RPMI7951 (cell line): ENCODE results near the gene ATG2B. TPM values are rescaled to one million over a fixed set of nuclear protein-coding genes. Genes with fewer than 3 reads are reported as not detected.
"Not testable (repeated sequence)": the region's sequence is repeated elsewhere in the genome, so short reads cannot be mapped to it uniquely, and the experiment has no call there.

Experiments used
- DNase-seq: peaks from one replicate; pipeline ENCODE4 v3.0.0-alpha.2; 2012; ENCODE audit warnings: low read depth
- total RNA-seq: library from RNA; depleted of rRNA; stranded (reverse); fragments of >200 nt; shearing (Covaris generic); gene quantifications from 2 replicates; pipeline ENCODE4 v1.2.3, GENCODE V29; 2014

ATG2B gene
- total RNA-seq, 1 experiment from 2014 or later: 9.3 TPM

GRCh38 chr14:96254687-96255086, 108.5 kb downstream of the ATG2B start:
- no peak for DNase-seq

GRCh38 chr14:96252999-96253539, 110.1 kb downstream of the ATG2B start:
- peak; percentile 89 for DNase-seq

- DNase-seq: peak; percentile 65
Measured at GRCh38 chr14:96252323-96252998, 110.7 kb downstream of the ATG2B start.

- no peak for DNase-seq
Measured at GRCh38 chr14:96251656-96252155, 111.4 kb downstream of the ATG2B start.

GRCh38 chr14:96250485-96250884, 112.7 kb downstream of the ATG2B start:
- no peak for DNase-seq

- peak; percentile 91 for DNase-seq
Measured at GRCh38 chr14:96249029-96249428, 114.1 kb downstream of the ATG2B start.

GRCh38 chr14:96247031-96247430, 116.1 kb downstream of the ATG2B start:
- DNase-seq: no peak

- peak; percentile 96 for DNase-seq
Measured at GRCh38 chr14:96246539-96246847, 116.6 kb downstream of the ATG2B start.

- peak; percentile 81 for DNase-seq
Measured at GRCh38 chr14:96245710-96246538, 117.2 kb downstream of the ATG2B start.

- DNase-seq: not testable (repeated sequence)
Measured at GRCh38 chr14:96245074-96245473, 118.1 kb downstream of the ATG2B start.

- no peak for DNase-seq
Measured at GRCh38 chr14:96243785-96244184, 119.4 kb downstream of the ATG2B start.

- DNase-seq: no peak
Measured at GRCh38 chr14:96242126-96242525, 121.0 kb downstream of the ATG2B start.

GRCh38 chr14:96240641-96241040, 122.5 kb downstream of the ATG2B start:
- DNase-seq: no peak

GRCh38 chr14:96239711-96240141, 123.4 kb downstream of the ATG2B start:
- DNase-seq: no peak

GRCh38 chr14:96238676-96239265, 124.4 kb downstream of the ATG2B start:
- DNase-seq: no peak

- no peak for DNase-seq
Measured at GRCh38 chr14:96237641-96238040, 125.5 kb downstream of the ATG2B start.

- no peak for DNase-seq
Measured at GRCh38 chr14:96235426-96235825, 127.7 kb downstream of the ATG2B start.

GRCh38 chr14:96233661-96234060, 129.5 kb downstream of the ATG2B start:
- DNase-seq: no peak

GRCh38 chr14:96232506-96232905, 130.6 kb downstream of the ATG2B start:
- DNase-seq: no peak

- no peak for DNase-seq
Measured at GRCh38 chr14:96231526-96232130, 131.5 kb downstream of the ATG2B start.

GRCh38 chr14:96231056-96231455, 132.1 kb downstream of the ATG2B start:
- no peak for DNase-seq

- DNase-seq: peak; percentile 50
Measured at GRCh38 chr14:96229315-96229714, 133.8 kb downstream of the ATG2B start.
